Measurements from ENCODE around the gene PSTPIP1. TPM values are rescaled to one million over a fixed set of nuclear protein-coding genes. Genes with fewer than 3 reads are reported as not detected.

The PSTPIP1 gene
- total RNA-seq, 1 experiment from 2014 or later, result 13.4 TPM

- Histone ChIP-seq H3K4me3 (no peak overlapping the region), H3K27ac (no peak overlapping the region)
These were observed 22.3 kb upstream of the PSTPIP1 start for GRCh38 chr15:76972389-76973361.

GRCh38 chr15:76973362-76973743, 21.6 kb upstream of the PSTPIP1 start:
- H3K27ac ChIP-seq, result no peak overlapping the region

More at GRCh38 chr15:76972389-76973361, 22.3 kb upstream of the PSTPIP1 start:
- Histone ChIP-seq H3K4me1 (peaks cover 4% of the 10 kb centered on the region; the same call in 1 of the 2 replicates), H3K27me3 (no peaks in the 10 kb centered on the region), H3K36me3 (no peaks in the 10 kb centered on the region), H3K9me3 (replicated peaks) (no peaks in the 10 kb centered on the region)
- DNase-seq, result no peak

GRCh38 chr15:76973906-76974305, 21.0 kb upstream of the PSTPIP1 start:
- DNase-seq, result no peak
- H3K27me3 ChIP-seq, result no peaks in the 10 kb centered on the region
- H3K4me1 ChIP-seq, result peaks cover 4% of the 10 kb centered on the region; the same call in 1 of the 2 replicates
- H3K9me3 ChIP-seq (replicated peaks), result no peaks in the 10 kb centered on the region
- no peak overlapping the region for H3K4me3 ChIP-seq
- no peak overlapping the region for H3K27ac ChIP-seq
- no peaks in the 10 kb centered on the region for H3K36me3 ChIP-seq

More at GRCh38 chr15:76973362-76973743, 21.6 kb upstream of the PSTPIP1 start:
- no peaks in the 10 kb centered on the region for H3K36me3 ChIP-seq
- no peaks in the 10 kb centered on the region for H3K27me3 ChIP-seq
- no peaks in the 10 kb centered on the region for H3K9me3 ChIP-seq (replicated peaks)
- peaks cover 4% of the 10 kb centered on the region; the same call in 1 of the 2 replicates for H3K4me1 ChIP-seq
- DNase-seq, result peak; percentile 69 to 80
- no peak overlapping the region for H3K4me3 ChIP-seq

GRCh38 chr15:76974456-76975036, 20.4 kb upstream of the PSTPIP1 start:
- H3K36me3 ChIP-seq, result no peaks in the 10 kb centered on the region
- no peaks in the 10 kb centered on the region for H3K9me3 ChIP-seq (replicated peaks)
- H3K4me1 ChIP-seq, result peaks cover 4% of the 10 kb centered on the region; the same call in 1 of the 2 replicates
- DNase-seq, result no peak
- H3K4me3 ChIP-seq, result no peak overlapping the region
- H3K27me3 ChIP-seq, result no peaks in the 10 kb centered on the region
- no peak overlapping the region for H3K27ac ChIP-seq

- H3K9me3 ChIP-seq (replicated peaks), result no peaks in the 10 kb centered on the region
- H3K4me1 ChIP-seq, result peaks cover 4% of the 10 kb centered on the region; the same call in 1 of the 2 replicates
- H3K27ac ChIP-seq, result no peak overlapping the region
- no peak for DNase-seq
- no peaks in the 10 kb centered on the region for H3K27me3 ChIP-seq
- no peaks in the 10 kb centered on the region for H3K36me3 ChIP-seq
- no peak overlapping the region for H3K4me3 ChIP-seq
These were observed 18.8 kb upstream of the PSTPIP1 start for GRCh38 chr15:76976141-76976540.

- H3K36me3 ChIP-seq, result no peaks in the 10 kb centered on the region
- H3K9me3 ChIP-seq (replicated peaks), result no peaks in the 10 kb centered on the region
- H3K27me3 ChIP-seq, result no peaks in the 10 kb centered on the region
- peaks cover 4% of the 10 kb centered on the region; the same call in 1 of the 2 replicates for H3K4me1 ChIP-seq
- DNase-seq, result no peak
- H3K27ac ChIP-seq, result no peak overlapping the region
- no peak overlapping the region for H3K4me3 ChIP-seq
These were observed 18.2 kb upstream of the PSTPIP1 start for GRCh38 chr15:76976572-76977270.

GRCh38 chr15:76978522-76979330, 16.2 kb upstream of the PSTPIP1 start:
- Histone ChIP-seq H3K4me1 (peaks cover 3% of the 10 kb centered on the region; the same call in 1 of the 2 replicates), H3K27ac (no peak overlapping the region), H3K36me3 (no peaks in the 10 kb centered on the region), H3K9me3 (replicated peaks) (no peaks in the 10 kb centered on the region), H3K27me3 (no peaks in the 10 kb centered on the region), H3K4me3 (no peak overlapping the region)
- no peak for DNase-seq

GRCh38 chr15:76979331-76979925, 15.5 kb upstream of the PSTPIP1 start:
- Histone ChIP-seq H3K4me1 (no peaks in the 10 kb centered on the region), H3K27ac (no peak overlapping the region), H3K9me3 (replicated peaks) (no peaks in the 10 kb centered on the region), H3K36me3 (no peaks in the 10 kb centered on the region), H3K27me3 (no peaks in the 10 kb centered on the region), H3K4me3 (no peak overlapping the region)
- DNase-seq, result no peak

GRCh38 chr15:76979996-76980520, 14.9 kb upstream of the PSTPIP1 start:
- Histone ChIP-seq H3K4me1 (no peaks in the 10 kb centered on the region), H3K9me3 (replicated peaks) (no peaks in the 10 kb centered on the region), H3K27me3 (no peaks in the 10 kb centered on the region), H3K27ac (no peak overlapping the region), H3K36me3 (no peaks in the 10 kb centered on the region), H3K4me3 (no peak overlapping the region)
- no peak for DNase-seq

- H3K4me1 ChIP-seq, result no peaks in the 10 kb centered on the region
- no peaks in the 10 kb centered on the region for H3K27me3 ChIP-seq
- no peaks in the 10 kb centered on the region for H3K36me3 ChIP-seq
- H3K27ac ChIP-seq, result no peak overlapping the region
- DNase-seq, result no peak
- H3K4me3 ChIP-seq, result no peak overlapping the region
- H3K9me3 ChIP-seq (replicated peaks), result no peaks in the 10 kb centered on the region
These were observed 12.6 kb upstream of the PSTPIP1 start for GRCh38 chr15:76982356-76982755.

GRCh38 chr15:76982756-76983155, 12.2 kb upstream of the PSTPIP1 start:
- Histone ChIP-seq H3K4me1 (no peaks in the 10 kb centered on the region), H3K9me3 (replicated peaks) (no peaks in the 10 kb centered on the region), H3K4me3 (no peak overlapping the region), H3K27me3 (no peaks in the 10 kb centered on the region), H3K27ac (no peak overlapping the region), H3K36me3 (no peaks in the 10 kb centered on the region)
- DNase-seq, result no peak

- Histone ChIP-seq H3K36me3 (no peaks in the 10 kb centered on the region), H3K4me1 (no peaks in the 10 kb centered on the region), H3K4me3 (no peak overlapping the region), H3K9me3 (replicated peaks) (no peaks in the 10 kb centered on the region), H3K27me3 (no peaks in the 10 kb centered on the region), H3K27ac (no peak overlapping the region)
- no peak for DNase-seq
These were observed 11.1 kb upstream of the PSTPIP1 start for GRCh38 chr15:76983590-76984375.

GRCh38 chr15:76986743-76987142, 8.2 kb upstream of the PSTPIP1 start:
- Histone ChIP-seq H3K27ac (no peak overlapping the region), H3K4me3 (no peak overlapping the region), H3K27me3 (no peaks in the 10 kb centered on the region), H3K36me3 (no peaks in the 10 kb centered on the region), H3K9me3 (replicated peaks) (no peaks in the 10 kb centered on the region), H3K4me1 (0 out of 2 replicates have a peak, but pooled peaks cover 4% of the 10 kb centered on the region)
- DNase-seq, result no peak
